PC-3 (cell line): ENCODE data around the gene TFIP11. TPM values are rescaled to one million over a fixed set of nuclear protein-coding genes. Genes with fewer than 3 reads are reported as not detected.

Experiments
- ATAC-seq: fragments of 200-7000 bp; cut with Tn5 transposase; 2 replicates; pipeline ENCODE4 v1.9.1; 2020; ENCODE audit warnings: mild to moderate bottlenecking, moderate library complexity
- BruUV-seq: library from RNA; stranded (reverse); fragments of 400-500 nt; replicated peaks from 2 replicates; lab custom pipeline; 2021; lab: Mats Ljungman, UMichigan
- CTCF ChIA-PET: fragments of 300-600 bp; sonication (Branson Sonifier 250); formaldehyde crosslinking; loops from one replicate; lab custom pipeline; 2022; ENCODE audit warnings: antibody characterized with exemption; lab: Charles Lee
- POLR2A ChIA-PET: fragments of 300-600 bp; sonication (Branson Sonifier 250); formaldehyde crosslinking; loops from one replicate; lab custom pipeline; 2022; ENCODE audit warnings: antibody characterized with exemption; ENCODE audit not compliant: unreplicated experiment; lab: Charles Lee
- DNase-seq: peaks from one replicate; pipeline ENCODE4 v3.0.0-alpha.2; 2015
- H2AFZ ChIP-seq: fragments of 300-600 bp; sonication (generic); 2 replicates; pipeline ENCODE4 v1.6.0; 2016; ENCODE audit warnings: antibody characterized with exemption, low read length
- H3F3A ChIP-seq: fragments of 300-600 bp; sonication (generic); one replicate; pipeline ENCODE4 v1.6.0; 2017; ENCODE audit warnings: antibody characterized with exemption, low read length, control low read depth, mild to moderate bottlenecking; ENCODE audit not compliant: unreplicated experiment
- H3K27ac ChIP-seq: fragments of 300-600 bp; sonication (generic); 2 replicates; pipeline ENCODE4 v1.5.1; 2016; ENCODE audit warnings: mild to moderate bottlenecking, low read length
- H3K27me3 ChIP-seq: fragments of 300-600 bp; sonication (generic); 2 replicates; pipeline ENCODE4 v1.6.1; 2016; ENCODE audit warnings: low read length, mixed read lengths
- H3K36me3 ChIP-seq: fragments of 300-600 bp; sonication (generic); 2 replicates; pipeline ENCODE4 v1.6.1; 2016; ENCODE audit warnings: low read depth, mixed run types, low read length, mixed read lengths
- H3K4me1 ChIP-seq: fragments of 300-600 bp; sonication (generic); 2 replicates; pipeline ENCODE4 v1.5.1; 2016; ENCODE audit warnings: low read length; ENCODE audit not compliant: insufficient read depth
- H3K4me2 ChIP-seq: fragments of 300-600 bp; sonication (generic); 2 replicates; pipeline ENCODE4 v1.6.0; 2016; ENCODE audit warnings: low read length
- H3K4me3 ChIP-seq: fragments of 300-600 bp; sonication (generic); 2 replicates; pipeline ENCODE4 v1.5.1; 2016; ENCODE audit warnings: mild to moderate bottlenecking, low read length, mixed read lengths
- H3K79me2 ChIP-seq: fragments of 300-600 bp; sonication (generic); 2 replicates; pipeline ENCODE4 v1.6.1; 2017; ENCODE audit warnings: low read length, mixed read lengths
- H3K9ac ChIP-seq: fragments of 300-600 bp; sonication (generic); 2 replicates; pipeline ENCODE4 v1.6.0; 2016; ENCODE audit warnings: mild to moderate bottlenecking, low read length
- H3K9me2 ChIP-seq: fragments of 300-600 bp; sonication (generic); replicated peaks from 2 replicates; pipeline ENCODE4 v1.6.1; 2016; ENCODE audit warnings: mixed run types, low read length, mixed read lengths
- H3K9me3 ChIP-seq: fragments of 300-600 bp; sonication (generic); 2 replicates; pipeline ENCODE4 v1.6.1; 2016; ENCODE audit warnings: low read length, mixed read lengths
- H4K20me1 ChIP-seq: fragments of 300-600 bp; sonication (generic); 2 replicates; pipeline ENCODE4 v1.6.1; 2016; ENCODE audit warnings: low read length, mixed read lengths
- EZH2 ChIP-seq: fragments of 300-600 bp; sonication (generic); IDR thresholded peaks from one replicate; pipeline ENCODE4 v1.6.1; 2017; ENCODE audit warnings: antibody characterized with exemption, mild to moderate bottlenecking, low read length; ENCODE audit not compliant: unreplicated experiment
- EZH2phosphoT487 ChIP-seq: fragments of 300-600 bp; sonication (generic); IDR thresholded peaks from 2 replicates; pipeline ENCODE4 v1.6.1; 2018; ENCODE audit warnings: mild to moderate bottlenecking, antibody characterized with exemption, low read length, borderline replicate concordance
- intact Hi-C: fragments of 100-400 bp; cut with micrococcal nuclease; formaldehyde crosslinking; loops from 2 replicates; pipeline ENCODE4 v1.9.0; 2023
- total RNA-seq: library from RNA; depleted of rRNA; stranded (reverse); fragments of >200 nt; gene quantifications from 2 replicates; pipeline ENCODE4 v1.2.3, GENCODE V29; 2014
- TF ChIP-seq, protein P1 (sequence below): fragments of 300-600 bp; sonication (generic); conservative IDR thresholded peaks from 2 replicates; pipeline ENCODE4 v1.5.1; 2017; ENCODE audit warnings: antibody characterized with exemption, low read depth, mild to moderate bottlenecking, low read length

The TFIP11 gene
- total RNA-seq, 1 experiment from 2014 or later, result 22.4 TPM

DNA sequence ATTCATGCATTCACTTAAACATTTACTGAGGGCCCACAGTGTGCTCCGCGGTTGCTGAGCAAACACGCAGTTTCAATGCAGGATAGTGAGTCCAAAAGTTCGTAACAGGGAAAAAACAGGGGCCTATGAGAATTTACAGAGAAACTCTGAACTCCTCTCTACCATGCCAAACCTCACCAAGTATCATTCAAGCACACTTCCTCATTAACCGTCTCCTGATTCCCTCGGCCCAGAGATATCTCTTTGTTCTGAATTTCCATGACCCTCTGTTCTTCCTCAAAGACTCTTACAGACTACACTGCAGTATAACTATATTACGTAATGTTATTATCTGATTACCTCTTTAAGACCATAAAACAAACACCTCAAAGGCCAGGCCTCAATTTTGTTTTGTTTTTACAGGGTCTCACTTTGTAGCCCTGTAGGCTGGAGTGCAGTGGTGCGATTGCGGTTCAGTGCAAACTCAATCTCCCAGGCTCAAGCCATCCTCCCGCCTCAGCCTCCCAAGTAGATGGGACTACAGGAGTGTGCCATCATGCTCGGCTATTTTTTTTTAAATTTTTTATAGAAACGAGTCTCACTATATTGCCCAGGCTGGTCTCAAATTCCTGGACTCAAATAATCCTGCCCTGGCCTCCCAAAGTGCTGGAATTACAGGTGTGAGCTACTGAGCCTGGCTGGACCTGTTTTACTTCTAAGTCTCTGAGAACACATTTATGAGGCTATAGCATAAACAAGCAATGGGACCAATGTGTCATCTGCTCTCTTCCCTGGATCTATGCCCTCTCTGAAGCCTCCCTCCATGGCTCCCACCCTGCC lies 32.3 kb downstream of the TFIP11 start:
- ATAC-seq, result no peak
- ChIA-PET POLR2A (no interaction called here), CTCF (no interaction called here)
- no TSS peak for BruUV-seq
- no peaks in the 10 kb centered on the region for H3K9me3 ChIP-seq
- H2AFZ ChIP-seq, result 0 out of 2 replicates have a peak overlapping the region, but pooled peaks have one; percentile 13
- H3F3A ChIP-seq, result no peaks in the 10 kb centered on the region
- peaks cover 26% of the 10 kb centered on the region for H3K4me1 ChIP-seq
- H3K9ac ChIP-seq, result no peak overlapping the region
- no peaks in the 10 kb centered on the region for H3K9me2 ChIP-seq
- peak; percentile 9 for DNase-seq
- no peaks in the 10 kb centered on the region for H4K20me1 ChIP-seq
- TF ChIP-seq EZH2 (no peak), EZH2phosphoT487 (no peak)
- TF ChIP-seq, protein P1, sequence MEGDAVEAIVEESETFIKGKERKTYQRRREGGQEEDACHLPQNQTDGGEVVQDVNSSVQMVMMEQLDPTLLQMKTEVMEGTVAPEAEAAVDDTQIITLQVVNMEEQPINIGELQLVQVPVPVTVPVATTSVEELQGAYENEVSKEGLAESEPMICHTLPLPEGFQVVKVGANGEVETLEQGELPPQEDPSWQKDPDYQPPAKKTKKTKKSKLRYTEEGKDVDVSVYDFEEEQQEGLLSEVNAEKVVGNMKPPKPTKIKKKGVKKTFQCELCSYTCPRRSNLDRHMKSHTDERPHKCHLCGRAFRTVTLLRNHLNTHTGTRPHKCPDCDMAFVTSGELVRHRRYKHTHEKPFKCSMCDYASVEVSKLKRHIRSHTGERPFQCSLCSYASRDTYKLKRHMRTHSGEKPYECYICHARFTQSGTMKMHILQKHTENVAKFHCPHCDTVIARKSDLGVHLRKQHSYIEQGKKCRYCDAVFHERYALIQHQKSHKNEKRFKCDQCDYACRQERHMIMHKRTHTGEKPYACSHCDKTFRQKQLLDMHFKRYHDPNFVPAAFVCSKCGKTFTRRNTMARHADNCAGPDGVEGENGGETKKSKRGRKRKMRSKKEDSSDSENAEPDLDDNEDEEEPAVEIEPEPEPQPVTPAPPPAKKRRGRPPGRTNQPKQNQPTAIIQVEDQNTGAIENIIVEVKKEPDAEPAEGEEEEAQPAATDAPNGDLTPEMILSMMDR, result no peak
- peak overlapping the region; percentile 57 for H3K4me2 ChIP-seq
- peak overlapping the region; percentile 15 for H3K4me3 ChIP-seq
- H3K36me3 ChIP-seq, result no peaks in the 10 kb centered on the region
- intact Hi-C loops, result no loop called here
- no peak overlapping the region for H3K27ac ChIP-seq
- H3K27me3 ChIP-seq, result no peaks in the 10 kb centered on the region
- H3K79me2 ChIP-seq, result peaks cover 42% of the 10 kb centered on the region

DNA sequence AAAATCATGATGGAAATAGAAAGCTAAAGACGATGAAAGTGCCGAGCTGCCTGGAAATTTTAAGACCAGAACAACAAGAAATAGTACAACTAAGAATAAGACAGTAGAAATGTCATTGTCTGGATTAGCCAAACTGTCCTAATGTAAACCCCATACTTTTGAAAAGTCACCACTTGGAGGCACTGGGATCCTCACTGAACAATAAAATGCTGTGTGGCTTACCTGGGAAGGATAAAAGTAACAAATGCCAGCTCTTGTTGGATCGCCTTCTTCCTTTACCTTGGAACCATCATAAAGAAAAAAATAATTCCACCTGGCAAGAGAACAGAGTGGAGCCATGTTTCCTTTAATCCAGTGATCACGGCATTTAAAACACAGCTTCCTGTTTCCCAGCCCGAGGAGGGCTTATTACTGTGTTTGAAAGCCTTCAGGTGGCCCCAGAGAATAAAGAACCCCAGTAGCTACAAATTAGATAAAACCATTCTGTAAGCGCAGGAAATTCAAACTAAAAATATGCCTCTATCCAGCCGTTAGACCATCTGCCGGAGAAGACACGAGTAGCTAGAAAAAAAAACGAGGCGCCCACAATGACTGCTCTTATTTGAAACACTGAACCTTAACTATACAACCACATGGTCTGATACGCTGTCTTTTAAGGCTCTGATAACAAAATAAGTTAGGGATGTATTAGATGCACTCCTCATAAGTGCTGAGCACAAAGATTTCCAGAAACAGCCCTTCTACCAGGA lies 33.1 kb downstream of the TFIP11 start:
- 0 out of 2 replicates have a peak overlapping the region, but pooled peaks have one; percentile 13 for H2AFZ ChIP-seq
- ChIA-PET CTCF (no interaction called here), POLR2A (no interaction called here)
- H3K9ac ChIP-seq, result no peak overlapping the region
- peak overlapping the region; percentile 57 for H3K4me2 ChIP-seq
- ATAC-seq (no peak), DNase-seq (no peak)
- H3K36me3 ChIP-seq, result no peaks in the 10 kb centered on the region
- no peaks in the 10 kb centered on the region for H4K20me1 ChIP-seq
- H3K27ac ChIP-seq, result no peak overlapping the region
- intact Hi-C loops, result no loop called here
- H3K9me3 ChIP-seq, result no peaks in the 10 kb centered on the region
- H3K4me1 ChIP-seq, result peaks cover 33% of the 10 kb centered on the region
- H3K4me3 ChIP-seq, result peak overlapping the region; percentile 15
- BruUV-seq, result no TSS peak
- no peaks in the 10 kb centered on the region for H3K27me3 ChIP-seq
- peaks cover 34% of the 10 kb centered on the region for H3K79me2 ChIP-seq
- TF ChIP-seq, protein P1, result no peak
- no peak for TF ChIP-seq EZH2
- TF ChIP-seq EZH2phosphoT487, result no peak
- H3F3A ChIP-seq, result no peaks in the 10 kb centered on the region
- no peaks in the 10 kb centered on the region for H3K9me2 ChIP-seq
